SU-DHL-6 (cell line): ENCODE data around the gene SPNS1.
"Not testable (repeated sequence)": the region's sequence is repeated elsewhere in the genome, so short reads cannot be mapped to it uniquely, and the experiment has no call there.

Source experiments
- EZH2phosphoT487 ChIP-seq: fragments of 200-600 bp; sonication (generic), shearing (Covaris generic); conservative IDR thresholded peaks from 2 replicates; pipeline ENCODE4 v1.6.1; 2018; ENCODE audit warnings: mild to moderate bottlenecking, antibody characterized with exemption, low read length, moderate library complexity, mixed read lengths
- TF ChIP-seq, protein P1 (sequence below): fragments of 200-600 bp; sonication (generic); IDR thresholded peaks from one replicate; pipeline ENCODE4 v1.5.1; 2017; ENCODE audit warnings: antibody characterized with exemption, mild to moderate bottlenecking, low read length, moderate library complexity; ENCODE audit not compliant: insufficient read depth, poor library complexity, severe bottlenecking

DNA sequence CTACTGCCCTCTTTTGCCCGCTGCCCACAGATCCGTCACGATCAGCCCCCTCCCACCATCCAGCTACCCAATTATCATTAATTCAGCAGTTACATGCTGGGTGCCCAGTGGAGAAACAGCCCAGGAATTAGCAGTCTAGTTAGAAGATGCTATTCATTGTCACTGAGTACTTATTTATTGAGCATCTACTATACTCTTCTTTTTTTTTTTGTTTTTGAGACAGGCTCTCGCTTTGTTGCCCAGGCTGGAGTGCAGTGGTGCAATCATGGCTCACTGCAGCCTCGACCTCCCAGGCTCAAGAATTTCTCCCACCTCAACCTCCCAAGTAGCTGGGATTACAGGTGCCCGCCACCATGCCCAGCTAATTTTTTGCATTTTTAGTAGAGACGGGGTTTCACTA is 34.8 kb upstream of the SPNS1 start:
- TF ChIP-seq, protein P1, sequence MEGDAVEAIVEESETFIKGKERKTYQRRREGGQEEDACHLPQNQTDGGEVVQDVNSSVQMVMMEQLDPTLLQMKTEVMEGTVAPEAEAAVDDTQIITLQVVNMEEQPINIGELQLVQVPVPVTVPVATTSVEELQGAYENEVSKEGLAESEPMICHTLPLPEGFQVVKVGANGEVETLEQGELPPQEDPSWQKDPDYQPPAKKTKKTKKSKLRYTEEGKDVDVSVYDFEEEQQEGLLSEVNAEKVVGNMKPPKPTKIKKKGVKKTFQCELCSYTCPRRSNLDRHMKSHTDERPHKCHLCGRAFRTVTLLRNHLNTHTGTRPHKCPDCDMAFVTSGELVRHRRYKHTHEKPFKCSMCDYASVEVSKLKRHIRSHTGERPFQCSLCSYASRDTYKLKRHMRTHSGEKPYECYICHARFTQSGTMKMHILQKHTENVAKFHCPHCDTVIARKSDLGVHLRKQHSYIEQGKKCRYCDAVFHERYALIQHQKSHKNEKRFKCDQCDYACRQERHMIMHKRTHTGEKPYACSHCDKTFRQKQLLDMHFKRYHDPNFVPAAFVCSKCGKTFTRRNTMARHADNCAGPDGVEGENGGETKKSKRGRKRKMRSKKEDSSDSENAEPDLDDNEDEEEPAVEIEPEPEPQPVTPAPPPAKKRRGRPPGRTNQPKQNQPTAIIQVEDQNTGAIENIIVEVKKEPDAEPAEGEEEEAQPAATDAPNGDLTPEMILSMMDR: not testable (repeated sequence)
- TF ChIP-seq EZH2phosphoT487: not testable (repeated sequence)
